Stimulated activated CD8-positive, alpha-beta memory T cell treated with anti-CD3 and anti-CD28 coated beads, Interleukin-12 subunit alpha, Interleukin-12 subunit beta, amount 100 ng/mL, for 24 hours (primary cell): ENCODE results near the gene EHMT1.

Source experiments
- DNase-seq: peaks from one replicate; pipeline ENCODE4 v3.0.0-alpha.2; 2020; ENCODE audit errors: extremely low read depth

The EHMT1 gene

DNA sequence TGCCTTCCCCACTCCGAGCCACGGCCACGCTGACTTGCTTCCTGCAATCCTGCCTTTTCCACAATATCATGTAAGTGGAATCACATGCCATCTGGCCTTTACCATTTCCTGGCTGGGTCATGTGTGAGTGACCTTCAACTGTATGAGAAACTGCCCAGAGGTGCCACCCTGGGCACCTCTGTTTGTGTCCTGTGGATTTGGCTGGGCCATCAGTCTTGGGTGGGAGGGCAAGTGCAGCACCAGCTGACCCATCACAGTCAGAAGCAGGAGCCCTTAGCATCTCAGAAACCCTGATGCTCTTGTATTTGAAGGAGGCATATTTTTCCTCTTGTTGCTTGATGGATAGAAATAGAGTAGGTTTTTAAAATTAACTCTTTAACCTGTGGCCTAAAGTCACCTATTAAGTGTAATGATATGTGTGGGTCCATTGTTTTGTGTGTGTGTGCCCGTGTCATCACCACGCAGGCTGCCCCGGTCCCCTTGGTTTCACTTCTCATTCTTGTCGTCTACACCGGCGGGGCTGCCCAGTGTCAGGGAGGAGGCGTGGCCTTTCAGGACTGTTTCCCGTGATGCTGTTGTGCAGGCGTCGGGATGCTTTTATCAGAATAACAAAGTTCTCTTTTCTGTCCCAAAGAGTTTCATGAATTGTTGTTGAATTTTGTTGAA is 206.7 kb downstream of the EHMT1 start:
- no peak for DNase-seq

DNA sequence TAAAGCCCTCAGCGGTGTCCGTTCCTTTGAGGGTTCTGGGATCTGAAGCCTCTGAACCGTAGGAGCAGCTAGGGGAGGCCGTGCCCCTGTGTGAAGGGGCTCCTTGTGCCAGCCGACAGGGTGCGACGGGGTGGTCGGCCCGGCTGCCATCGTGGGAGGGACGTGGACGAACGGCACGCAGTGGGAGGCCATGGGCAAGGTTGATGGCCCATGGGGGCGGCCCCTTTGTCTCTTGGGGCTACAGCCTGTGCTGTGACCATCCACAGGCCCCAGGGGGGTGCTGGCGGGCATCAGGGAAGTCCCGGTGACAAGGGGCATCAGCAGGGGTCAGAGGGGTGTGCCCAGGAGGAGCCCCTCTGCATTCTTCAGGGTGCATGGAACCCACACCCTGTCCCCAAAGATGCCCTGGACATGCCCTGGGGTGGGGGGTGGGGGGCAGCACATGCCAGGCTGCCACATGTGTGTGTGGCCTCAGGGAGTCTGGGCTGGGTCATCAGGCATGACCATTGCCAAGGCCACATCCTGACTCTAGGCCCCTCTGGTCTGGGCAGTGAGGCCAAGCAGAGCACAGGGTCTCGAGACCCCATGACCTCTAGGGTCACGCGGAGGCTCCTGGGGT is 209.2 kb downstream of the EHMT1 start:
- no peak for DNase-seq

DNA sequence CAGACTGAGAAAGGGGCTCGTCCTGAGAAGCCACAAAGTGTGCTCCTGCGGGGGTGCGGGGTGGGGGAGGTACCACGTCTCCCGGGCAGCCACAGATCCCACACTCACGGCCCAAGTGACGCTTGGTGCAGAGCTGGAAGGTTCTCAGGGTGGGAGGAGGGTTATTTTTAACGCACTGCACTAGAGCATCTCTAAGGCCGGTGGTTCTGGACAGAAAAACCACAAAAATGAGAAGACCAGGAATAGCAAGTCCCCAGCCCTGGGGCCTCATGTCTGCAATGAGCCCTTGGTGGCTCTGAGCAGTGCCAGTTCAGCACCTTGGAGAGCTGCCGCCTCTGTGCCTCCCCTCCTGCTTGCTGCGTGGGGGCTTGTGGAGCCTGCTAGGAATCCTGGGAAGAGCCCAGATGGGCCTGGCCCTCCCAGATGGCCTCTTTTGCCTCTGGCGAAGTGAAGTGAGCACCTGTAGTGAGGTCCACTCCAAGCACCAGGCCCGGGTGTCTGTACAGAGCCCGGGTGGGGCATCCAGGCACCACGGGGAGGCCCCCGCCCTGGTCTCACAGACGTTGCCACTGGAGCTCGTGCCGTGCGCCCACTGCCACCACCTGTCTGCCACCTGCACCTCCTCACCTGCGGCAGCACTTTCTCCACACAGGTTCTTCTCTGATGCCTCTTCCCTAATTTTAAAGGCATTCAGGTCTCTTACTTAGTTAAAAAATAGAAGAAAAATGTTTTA is 209.9 kb downstream of the EHMT1 start:
- DNase-seq, result no peak

DNA sequence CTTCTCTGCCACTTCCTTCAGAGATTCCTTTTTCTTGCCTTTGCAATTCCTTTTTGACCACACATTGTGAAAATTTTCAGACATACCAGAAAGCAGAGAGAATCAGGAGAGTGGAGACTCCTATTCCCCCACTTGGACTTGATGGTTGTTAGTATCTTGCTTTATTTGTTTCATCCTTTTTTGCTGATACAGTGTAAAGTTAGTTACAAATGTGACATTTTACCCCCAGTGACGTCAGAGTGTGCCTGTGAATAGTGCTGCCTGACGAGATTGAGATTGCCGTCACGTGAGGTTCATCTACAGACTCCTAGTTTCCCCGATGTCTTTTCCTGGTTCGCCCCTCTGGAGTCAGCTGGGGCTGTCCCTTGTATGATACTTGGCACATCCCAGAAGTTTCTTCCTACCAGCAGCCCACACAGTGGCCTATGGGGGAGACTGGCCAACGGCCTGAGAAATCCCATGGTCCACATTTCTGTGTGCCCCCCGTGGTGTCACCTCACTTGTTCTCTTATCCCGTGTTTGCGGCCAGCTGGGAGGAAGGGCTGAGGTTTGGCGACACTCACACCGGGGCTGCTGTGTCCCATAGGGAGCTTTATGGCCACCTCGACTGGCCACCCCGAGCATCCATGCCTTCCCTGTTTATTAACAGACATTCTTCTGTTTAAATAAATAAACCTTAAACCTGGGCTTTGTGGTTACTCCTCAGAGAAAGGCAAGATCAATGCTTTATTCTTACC is 210.6 kb downstream of the EHMT1 start:
- DNase-seq, result no peak

DNA sequence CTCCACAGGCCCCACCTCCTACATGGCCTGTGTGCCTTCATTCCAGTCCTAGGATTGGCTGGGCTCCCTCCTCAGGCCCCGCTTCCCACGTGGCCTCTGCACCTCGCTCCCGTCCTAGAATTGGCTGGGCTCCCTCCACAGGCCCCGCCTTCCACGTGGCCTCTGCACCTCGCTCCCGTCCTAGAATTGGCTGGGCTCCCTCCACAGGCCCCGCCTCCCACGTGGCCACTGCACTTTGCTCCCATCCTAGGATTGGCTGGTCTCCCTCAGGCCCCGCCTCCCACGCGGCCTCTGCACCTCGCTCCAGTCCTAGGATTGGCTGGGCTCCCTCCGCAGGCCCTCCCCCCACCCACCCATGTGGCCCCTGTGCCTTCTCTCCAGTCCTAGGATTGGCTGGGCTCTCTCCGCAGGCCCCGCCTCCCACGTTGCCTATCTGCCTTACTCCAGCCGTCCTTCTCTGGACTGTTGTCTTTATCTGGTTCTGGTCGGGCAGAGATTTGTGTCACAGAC is 213.4 kb downstream of the EHMT1 start:
- no peak for DNase-seq

DNA sequence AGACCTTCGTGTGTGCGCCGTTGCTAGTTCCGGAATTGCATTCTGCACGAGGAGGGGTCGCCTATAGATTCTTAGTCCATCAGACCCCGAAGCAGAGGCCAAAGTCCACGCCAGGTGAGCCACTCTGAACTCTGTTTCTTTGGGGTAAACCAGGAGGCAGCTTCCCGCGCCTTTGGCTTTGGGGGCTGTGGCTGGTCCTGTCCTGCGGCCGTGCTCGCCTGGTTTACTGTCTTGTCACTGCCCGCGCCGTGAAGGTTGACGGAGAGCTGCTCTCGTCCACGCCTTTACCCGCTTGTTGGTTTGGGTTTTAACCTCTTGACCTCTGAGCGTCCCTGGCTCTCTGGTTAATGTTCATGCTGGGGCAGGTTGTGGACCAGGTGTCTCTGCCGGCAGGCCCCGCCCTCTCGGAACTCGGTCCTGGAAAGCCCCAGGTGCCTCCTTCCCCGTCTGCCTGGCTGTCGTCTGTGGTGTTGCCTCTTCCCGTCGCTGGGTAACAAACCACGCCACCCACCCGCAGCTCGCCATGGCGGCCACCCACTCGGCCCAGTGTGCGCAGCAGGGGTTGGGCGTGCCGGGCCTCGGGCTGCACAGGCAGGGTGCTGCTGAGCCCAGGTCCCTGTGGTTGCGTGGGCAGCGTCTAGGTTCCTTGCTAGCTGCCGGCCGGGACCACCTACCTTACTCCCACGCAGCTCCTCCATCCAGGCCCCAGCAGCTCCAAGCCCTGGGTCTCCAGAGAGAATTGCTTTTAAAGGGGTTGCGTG is 214.2 kb downstream of the EHMT1 start:
- DNase-seq, result no peak

DNA sequence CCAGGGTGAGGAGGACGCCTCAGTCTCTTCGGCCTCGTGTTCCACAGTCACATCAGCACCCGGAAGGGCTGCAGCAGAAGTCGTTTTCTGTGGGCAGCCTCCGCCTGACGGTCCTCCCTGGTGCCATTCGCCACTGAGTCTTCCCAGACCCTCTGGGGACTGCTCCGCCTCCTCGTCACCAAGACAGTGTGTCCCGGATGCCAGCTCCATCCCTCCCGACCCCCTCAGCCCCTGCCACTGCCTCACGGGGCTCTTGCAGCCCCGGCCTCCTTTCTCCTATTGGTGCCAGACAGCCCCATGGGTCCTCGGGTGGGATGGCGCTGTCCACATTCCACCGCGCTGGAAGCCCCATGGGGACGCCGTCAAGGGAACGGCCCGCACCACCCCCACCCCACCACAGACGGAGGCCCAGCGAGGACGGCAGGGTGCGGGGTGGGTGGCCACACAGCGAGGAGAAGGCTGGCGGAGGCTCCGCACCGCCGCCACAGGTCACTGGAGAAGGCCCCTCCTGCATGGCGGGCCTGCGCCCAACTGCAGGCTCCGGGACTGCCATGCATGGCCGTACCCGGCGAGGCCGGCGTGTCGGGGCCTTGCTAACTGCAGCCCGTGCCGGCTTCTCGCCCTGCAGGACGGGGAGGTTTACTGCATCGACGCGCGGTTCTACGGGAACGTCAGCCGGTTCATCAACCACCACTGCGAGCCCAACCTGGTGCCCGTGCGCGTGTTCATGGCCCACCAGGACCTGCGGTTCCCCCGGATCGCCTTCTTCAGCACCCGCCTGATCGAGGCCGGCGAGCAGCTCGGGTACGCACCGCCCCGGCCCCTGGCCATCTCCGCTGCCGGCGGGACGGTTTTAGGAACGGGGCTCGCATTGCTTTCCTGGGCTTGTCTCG is 215.2 kb downstream of the EHMT1 start:
- DNase-seq, result no peak

DNA sequence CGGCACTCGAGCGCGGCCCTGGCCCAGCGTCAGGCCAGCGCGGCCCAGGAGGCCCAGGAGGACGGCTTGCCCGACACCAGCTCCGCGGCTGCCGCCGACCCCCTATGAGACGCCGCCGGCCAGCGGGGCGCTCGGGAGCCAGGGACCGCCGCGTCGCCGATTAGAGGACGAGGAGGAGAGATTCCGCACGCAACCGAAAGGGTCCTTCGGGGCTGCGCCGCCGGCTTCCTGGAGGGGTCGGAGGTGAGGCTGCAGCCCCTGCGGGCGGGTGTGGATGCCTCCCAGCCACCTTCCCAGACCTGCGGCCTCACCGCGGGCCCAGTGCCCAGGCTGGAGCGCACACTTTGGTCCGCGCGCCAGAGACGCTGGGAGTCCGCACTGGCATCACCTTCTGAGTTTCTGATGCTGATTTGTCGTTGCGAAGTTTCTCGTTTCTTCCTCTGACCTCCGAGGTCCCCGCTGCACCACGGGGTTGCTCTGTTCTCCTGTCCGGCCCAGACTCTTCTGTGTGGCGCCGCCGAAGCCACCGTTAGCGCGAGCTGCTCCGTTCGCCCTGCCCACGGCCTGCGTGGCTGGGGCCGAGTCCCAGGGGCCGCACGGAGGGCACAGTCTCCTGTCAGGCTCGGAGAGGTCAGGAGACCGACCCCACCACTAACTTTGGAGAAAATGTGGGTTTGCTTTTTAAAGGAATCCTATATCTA is 216.2 kb downstream of the EHMT1 start:
- DNase-seq, result no peak

DNA sequence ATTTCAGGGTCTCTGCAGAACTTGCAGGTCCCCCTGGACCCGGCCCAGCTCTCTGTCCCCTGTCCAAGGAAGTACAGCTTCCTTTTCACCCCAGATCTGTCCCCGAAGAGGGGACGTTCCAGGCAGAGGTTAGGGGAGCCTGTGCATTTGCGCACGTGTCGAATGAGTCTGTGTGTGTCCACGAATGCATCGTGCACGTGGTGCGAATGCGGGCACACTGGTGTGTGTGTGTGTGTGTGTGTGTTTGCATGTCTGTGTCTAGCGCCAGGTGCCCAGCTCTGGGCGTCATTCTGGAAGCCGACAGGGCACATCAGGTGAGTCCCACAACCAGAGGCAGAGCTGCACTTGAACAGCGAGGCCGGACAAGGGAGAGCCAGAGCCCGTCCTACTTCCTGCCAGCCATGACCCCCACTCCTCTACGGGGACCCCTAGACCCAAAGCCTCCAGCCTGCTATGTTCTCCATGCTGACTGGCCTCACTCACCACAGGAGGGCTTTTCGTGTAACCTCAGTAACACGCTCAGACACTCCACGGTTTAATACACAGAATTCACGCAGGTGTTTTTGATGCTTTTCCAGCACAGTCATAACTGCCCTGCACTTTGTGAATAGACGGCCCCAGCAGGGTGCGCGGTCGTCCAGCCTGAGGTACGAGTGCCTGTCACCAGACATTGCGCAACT is 217.5 kb downstream of the EHMT1 start:
- DNase-seq, result no peak

DNA sequence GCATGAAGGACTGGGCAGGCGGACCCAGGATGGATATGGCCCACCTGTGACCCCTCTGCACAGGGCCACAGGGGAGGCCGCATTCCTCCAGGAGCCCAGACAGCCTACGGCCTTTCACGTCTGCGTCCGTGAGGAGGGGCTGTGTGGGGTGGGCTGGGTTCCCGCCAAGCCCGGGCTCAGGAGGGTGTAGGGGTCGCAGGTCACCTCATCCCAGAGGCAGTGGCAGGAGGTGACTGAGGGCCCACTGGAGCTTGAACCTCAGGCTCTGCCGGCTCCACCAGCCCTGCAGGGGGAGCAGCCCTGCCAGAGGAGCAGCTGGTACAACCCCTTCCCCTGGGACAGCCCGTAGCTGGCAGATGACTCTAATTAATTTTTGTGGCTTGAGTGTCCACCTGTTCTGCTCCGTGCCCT is 218.0 kb downstream of the EHMT1 start:
- no peak for DNase-seq

DNA sequence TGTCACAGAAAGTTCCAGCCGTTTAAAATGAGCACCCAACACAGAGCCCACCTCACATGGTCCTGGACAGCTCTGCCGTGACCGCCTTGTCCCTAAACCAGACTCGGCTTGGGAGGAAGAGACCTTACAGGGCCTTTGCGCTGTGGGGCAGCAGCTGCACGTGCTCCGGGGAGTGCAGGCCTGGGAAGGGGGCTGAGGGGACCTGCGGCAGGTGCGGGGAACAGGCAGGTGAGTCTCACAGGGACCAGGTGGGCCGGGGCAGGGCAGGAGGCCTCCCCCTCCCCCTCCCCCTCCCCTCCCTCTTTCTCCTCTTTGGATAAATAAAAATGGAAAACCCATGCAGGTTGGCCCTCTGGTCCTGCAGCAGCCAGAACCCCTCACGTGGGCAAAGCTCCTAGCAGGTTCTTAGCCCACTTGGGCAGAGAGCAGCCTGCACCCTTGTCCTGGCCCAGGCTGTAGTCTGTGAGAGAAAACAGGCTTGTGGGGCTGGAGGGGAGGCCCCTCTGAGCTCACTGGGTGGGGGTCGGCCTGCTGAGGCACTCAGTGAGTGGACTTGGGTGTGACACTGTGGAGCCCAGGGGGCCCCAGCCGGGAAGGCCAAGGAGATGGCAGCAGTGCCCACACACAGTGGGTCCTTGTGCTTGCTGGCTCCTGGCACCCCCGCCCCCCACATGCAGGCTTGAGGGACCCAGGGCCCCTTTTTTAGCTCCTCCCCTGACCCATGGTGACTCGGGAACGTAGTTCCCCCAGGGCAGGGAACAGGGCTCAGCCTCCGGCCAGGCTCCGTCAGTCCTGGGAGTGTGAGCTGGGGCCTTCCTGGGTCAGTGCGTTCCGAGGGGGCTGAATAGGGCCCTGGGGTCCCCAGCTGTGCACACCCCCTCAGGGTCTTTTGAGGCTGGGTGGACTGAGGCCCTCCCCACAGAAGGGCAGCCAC is 218.8 kb downstream of the EHMT1 start:
- no peak for DNase-seq

DNA sequence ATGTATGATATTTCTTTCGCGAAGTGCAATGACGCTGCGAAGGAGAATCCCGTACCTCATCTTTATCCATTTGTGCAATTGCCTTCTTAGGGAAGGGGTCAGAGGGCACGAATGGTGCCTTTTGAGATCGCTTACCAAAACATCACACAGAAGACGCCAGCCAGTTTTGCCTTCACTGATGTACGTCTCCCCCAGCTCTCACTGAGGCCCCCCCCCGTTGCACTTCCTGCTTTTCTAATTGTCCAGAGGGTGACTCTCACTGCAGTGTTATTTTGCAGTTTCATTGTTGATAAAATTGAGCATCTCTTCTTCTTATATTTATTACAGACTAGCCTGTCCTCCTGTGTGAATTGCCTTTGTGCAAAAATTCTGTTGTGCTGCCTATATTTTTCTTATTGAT is 219.8 kb downstream of the EHMT1 start:
- DNase-seq, result no peak

DNA sequence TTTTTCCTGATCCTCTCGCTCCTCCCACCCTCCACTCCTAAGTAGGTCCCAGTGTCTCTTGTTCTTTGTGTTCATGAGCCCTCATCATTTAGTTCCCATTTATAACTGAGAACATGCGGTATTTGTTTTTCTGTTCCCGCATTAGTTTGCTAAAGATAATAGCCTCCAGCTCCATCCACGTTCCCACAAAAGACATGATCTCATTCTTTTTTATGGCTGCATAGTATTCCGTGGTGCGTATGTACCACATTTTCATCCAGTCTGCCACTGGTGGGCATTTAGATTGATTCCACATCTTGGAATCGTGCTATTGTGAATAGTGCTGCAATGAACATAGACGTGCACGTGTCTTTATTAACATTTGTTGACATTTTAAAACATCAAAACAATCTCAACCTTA is 224.6 kb downstream of the EHMT1 start:
- DNase-seq, result no peak

DNA sequence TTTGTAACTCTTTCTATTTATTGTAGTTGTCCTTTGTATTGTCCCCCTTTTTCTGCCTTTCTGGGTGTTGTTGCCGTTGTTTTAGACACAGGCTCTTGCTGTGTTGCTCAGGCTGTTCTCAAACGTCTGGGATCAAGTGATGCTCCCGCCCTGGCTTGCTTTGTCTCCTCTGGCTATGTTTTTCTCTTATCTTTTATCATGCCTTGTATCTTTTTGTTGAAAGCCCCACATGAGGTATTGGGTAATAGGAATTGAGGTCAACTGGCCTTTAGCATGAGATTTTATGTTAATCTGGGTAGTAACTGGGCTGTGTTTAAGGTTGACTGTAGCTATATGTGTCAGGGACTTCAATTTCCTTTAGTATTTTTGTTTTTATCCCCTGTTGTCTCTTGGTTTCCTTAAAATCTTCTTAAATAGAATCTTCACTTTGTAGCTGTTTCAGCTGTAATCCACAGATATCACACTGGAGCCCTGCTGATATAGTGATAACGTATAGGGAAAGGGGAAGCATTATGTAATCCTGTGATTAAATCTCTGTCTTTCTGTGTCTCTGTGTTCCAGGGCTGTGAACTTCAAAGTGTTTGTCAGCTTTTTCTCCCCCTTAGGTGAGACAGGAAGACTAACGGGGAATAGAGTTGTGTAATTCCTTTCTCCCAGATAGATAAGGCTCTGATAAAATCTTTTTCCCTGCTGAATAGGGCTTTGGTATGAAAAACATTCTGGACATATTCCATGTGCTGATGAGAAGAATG is 232.9 kb downstream of the EHMT1 start:
- DNase-seq, result no peak

DNA sequence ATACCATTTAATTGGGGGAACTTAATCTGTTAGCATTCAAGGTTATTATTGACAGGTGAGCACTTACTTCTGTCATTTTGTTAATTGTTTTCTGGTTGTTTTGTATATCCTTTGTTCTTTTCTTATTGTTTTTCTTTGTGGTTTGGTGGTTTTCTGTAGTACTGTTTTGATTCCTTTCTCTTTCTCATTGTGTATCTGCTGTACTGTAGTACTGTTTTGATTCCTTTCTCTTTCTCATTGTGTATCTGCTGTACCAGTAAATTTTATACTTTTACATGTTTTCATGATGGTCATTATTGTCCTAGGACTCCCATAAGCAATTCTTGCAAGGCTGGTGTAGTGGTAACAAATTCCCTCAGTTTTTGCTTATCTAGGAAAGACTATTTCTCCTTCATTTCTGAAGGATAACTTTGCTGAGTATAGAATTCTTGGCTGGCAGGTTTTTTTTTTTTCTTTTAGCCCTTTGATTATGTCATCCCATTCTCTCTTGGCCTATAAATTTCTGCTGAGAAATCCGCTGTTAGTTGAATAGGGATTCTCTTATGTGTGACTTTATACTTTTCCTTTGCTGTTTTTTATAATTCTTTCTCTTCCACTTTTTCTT is 234.7 kb downstream of the EHMT1 start:
- DNase-seq, result no peak

DNA sequence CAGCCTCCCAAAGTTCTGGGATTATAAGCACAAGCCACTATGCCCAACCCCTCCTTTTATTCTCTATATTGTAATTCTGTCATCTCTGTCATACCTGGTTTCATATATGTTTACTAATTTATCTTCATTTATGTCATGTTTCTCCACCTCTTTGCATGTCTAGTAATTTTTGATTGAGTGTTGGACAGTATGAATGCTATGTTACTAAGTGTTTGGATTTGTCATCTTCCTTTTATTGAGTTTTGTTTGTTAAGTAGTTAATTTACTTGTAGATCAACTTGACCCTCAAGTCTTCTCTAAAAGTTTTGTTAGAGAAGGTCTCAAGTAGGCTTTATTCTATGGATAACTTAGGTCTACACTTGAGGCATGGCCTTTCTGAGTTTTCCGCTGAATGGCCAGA is 241.6 kb downstream of the EHMT1 start:
- no peak for DNase-seq

DNA sequence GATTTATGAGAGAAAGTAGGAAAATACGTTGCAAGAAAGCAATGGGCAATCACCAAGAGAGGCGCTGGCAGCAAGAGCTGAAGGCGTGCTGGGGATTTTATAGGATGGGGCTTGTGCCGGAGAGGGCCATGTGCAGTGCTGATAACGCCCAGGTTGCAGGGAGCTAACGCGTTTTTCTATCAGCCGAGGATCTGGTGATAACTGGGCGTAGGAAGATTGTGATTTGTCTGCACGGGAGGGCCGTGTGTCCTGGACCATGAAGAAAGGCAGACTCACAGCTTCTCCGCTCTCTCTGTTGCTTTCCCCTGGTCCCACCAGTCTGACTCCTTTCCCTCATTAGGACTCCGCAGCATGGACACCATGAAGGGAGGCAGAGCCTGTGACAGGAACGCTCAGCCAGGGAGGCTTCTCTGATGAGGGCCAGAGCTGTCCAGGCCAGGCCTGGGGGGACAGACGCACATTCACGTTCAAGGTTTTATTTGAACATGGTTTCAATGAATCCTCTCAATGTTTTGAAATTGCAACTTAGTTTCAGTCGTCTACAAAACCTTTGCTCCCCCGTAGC is 246.9 kb downstream of the EHMT1 start:
- DNase-seq, result no peak
